ENCODE data around the gene LAMB3.

LAMB3 gene

GRCh38 chr1:209617047-209617673 is 35.1 kb downstream of the LAMB3 start:
- no peak for DNase-seq

DNA sequence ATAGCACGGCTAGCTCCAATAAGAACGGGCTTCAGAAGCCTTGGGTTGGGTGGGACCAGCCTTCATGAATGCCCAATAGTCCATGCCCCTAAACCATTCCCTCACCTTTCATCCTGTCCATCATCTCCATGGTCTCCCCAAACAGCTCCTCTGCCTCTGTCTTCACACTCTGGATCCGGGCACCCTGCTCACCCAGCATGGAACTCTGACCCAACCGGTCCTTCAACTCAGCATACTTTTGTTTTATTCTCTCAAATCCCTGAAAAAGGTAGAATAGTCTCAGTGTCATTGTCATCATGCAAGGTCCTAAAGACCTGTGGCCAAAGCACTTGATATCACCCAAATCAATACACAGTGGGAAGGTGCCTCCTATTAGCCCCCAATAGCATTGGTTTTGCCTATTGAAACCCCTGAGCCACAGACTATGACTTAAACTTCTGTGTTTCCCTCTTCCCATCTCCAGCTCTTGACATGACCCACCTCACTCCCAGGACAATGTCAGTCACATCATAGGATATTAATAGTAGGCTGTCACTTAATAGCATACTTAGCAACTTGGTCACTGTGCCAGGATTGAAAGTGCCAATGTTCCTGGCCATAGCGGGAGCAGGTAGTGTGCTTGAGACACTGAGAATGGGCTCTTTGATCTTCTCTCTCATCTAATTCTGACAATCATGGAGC is 35.7 kb downstream of the LAMB3 start:
- no peak for DNase-seq

DNA sequence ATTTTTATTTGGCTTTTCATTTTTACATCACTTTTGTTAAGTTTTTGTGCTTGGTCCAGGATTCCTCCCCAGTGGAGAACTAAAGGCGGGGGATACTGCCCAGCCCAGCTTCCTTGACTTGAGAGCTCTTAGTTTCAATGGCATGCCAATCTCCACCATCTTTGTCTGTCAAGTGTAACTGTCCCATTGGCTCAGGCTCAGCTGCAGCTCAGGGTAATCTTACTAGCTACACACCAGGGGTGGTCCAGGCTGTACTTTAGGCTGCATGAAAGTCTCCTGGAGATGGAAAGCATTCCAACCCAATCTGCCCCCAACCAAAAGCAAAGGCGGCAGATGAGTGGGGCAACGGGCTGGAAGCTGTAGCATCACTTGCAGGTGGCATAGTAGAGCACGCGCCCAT is 37.3 kb downstream of the LAMB3 start:
- DNase-seq: no peak

DNA sequence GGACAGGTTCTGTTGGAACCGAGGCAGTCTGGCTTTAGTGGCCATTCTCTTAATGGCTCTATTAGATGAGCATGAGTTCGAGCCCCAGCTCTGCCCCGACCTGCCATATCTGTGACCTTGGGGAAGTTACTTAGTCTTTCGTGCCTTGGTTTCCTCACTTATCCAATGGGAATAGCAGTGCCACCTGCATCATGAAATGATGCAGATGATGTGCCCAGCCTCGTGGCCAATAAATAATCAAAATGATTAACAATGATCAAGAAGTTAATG is 38.1 kb downstream of the LAMB3 start:
- no peak for DNase-seq

DNA sequence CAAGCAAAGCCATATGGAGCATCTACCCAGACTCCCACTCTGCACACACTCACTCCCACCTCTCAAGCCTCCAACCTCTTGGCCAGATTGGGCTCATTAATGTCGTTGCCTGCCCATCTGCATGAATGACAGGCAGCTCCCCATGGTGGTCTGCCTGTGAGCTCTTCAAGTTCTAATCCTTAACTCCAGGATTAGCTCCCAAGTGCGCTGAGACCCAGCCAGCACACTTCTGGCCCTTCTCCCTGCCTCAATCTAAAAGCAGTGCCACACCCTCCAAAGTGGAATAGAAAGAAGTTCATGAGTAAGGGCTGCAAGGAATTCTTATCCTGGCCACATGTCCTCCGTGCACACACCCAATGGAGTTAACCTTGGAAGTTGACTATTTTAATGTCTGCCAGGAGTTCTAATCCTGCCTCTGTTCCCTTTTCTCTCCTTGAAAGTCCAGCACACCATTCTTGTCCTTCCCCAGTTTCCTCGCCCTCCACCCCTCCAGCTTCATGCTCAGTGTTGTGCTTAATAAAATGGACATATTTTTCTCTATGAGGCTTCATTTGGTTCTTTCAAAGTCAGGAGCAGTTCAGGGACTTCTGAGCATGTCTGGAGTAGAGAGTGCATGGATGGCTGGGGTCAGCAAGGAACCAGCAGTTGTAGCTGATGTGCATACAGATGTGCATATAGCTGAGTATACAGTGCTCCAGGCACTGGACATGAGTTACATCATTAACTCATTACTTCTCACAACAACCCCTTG is 38.6 kb downstream of the LAMB3 start:
- no peak for DNase-seq

GRCh38 chr1:209612646-209613399 is 39.4 kb downstream of the LAMB3 start:
- DNase-seq: no peak

- no peak for DNase-seq
These were observed 40.3 kb downstream of the LAMB3 start for GRCh38 chr1:209611771-209612570.

GRCh38 chr1:209610631-209610905 is 41.7 kb downstream of the LAMB3 start:
- no peak for DNase-seq

- no peak for DNase-seq
These were observed 42.2 kb downstream of the LAMB3 start for GRCh38 chr1:209609791-209610630.

DNA sequence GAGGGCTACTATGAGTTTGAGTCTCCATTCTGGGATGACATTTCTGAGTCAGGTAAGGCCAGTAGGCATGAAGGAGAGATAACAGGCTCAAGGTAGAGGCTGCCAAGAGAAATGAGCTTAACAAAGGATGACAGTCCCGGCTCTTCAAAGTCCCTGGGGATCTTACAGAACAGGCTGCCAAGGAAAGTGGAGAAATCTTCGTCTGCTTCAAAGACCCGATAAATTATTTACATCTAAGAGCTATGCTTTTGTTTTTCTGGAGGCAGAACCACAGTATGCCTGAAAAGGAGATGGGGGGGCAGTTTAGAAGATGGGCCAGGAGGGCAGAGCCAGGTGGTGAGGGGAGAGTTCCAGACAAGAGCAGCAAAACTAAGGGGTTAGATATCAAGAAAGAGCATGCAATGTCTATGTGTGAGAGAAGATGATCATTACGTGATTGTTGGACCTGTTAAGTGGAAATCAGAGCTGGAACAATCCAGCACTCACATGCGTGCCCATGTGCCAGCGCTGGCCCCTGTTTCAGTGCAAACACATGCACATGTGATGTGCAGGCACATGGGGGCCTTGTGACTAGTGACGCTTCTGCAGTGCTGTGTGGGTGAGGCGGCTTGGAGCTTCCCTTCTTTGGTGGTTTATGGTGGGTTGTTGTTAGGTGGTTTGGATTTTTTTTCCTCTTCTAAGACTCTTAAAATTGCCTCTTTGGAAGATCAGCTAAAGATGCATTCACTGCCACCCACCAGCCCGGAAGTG is 43.0 kb downstream of the LAMB3 start:
- DNase-seq: no peak

DNA sequence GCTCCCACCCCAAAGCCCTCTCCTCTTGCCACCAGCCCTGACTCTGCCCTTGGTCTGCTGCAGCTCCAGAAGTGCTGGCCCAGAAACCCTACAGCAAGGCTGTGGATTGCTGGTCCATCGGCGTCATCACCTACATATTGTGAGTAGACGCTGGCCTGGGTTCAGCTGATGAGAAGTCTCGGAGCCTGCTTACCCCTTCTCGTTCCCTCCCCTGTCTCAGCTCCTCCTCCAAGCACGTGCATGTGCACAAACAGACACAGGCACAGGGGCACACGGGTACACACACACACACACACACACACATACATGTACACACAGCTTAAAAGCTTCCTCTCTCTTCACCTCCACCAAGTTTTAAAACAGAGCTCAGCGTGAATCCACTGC is 44.4 kb downstream of the LAMB3 start:
- no peak for DNase-seq

GRCh38 chr1:209607102-209607794 is 45.0 kb downstream of the LAMB3 start:
- peak; percentile 81 for DNase-seq

GRCh38 chr1:209603877-209604276 is 48.3 kb downstream of the LAMB3 start:
- no peak for DNase-seq

- peak; percentile 61 for DNase-seq
These were observed 50.2 kb downstream of the LAMB3 start for GRCh38 chr1:209601809-209602657.

DNA sequence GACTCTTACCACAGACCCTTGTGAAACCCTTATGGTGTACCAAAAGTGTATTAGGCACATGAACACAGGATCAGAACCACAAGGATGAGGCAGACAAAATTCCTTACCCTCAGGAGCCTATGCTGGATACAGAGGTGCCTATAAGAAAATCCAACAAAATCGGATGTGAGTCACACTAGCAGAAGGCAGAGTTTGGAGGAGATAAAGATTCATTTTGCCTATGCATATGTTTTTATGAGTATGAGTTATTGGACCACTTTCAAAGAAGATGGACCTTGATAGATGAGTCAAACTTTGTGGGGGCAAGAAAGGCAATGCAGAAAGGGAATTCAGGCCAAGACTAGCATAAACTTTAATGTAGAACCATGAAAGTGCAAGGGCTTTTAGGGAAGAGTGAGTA is 51.7 kb downstream of the LAMB3 start:
- no peak for DNase-seq

GRCh38 chr1:209598227-209598626 is 54.0 kb downstream of the LAMB3 start:
- no peak for DNase-seq

GRCh38 chr1:209597499-209597898 is 54.7 kb downstream of the LAMB3 start:
- DNase-seq: no peak

GRCh38 chr1:209595599-209596285 is 56.5 kb downstream of the LAMB3 start:
- no peak for DNase-seq

- DNase-seq: no peak
These were observed 57.2 kb downstream of the LAMB3 start for GRCh38 chr1:209595028-209595427.

Data from kidney glomerular epithelial cell (primary cell).